22Rv1 (cell line): Measurements from ENCODE around the gene MARVELD3.

Experiments
- ZFX ChIP-seq: fragments of 450-650 bp; IDR thresholded peaks from 2 replicates; pipeline ENCODE4 v1.6.1; 2017; ENCODE audit warnings: antibody characterized with exemption, borderline replicate concordance
- TF ChIP-seq, protein P1 (sequence below): fragments of 450-650 bp; IDR thresholded peaks from 2 replicates; pipeline ENCODE4 v1.5.1; 2017; ENCODE audit warnings: mild to moderate bottlenecking

DNA sequence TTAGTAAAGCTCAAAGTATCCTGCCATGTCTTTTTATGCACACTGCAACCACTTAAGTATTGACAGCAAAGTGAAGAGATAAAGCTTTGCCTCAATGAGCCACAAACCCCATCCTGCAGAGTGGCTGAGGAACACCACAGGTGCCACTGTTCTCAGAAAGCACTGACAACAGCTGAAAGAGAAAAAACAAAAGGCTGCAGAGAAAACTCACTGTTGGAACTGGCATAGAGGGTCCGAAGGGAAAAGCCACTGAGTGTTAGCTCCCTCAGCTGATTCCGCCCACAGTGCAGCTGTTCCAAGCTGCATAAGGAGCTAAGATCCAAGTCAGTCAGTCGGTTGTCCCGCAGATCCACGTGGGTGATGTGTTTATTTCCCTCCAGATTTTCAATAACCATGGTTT lies 50.3 kb downstream of the MARVELD3 start:
- TF ChIP-seq, protein P1, sequence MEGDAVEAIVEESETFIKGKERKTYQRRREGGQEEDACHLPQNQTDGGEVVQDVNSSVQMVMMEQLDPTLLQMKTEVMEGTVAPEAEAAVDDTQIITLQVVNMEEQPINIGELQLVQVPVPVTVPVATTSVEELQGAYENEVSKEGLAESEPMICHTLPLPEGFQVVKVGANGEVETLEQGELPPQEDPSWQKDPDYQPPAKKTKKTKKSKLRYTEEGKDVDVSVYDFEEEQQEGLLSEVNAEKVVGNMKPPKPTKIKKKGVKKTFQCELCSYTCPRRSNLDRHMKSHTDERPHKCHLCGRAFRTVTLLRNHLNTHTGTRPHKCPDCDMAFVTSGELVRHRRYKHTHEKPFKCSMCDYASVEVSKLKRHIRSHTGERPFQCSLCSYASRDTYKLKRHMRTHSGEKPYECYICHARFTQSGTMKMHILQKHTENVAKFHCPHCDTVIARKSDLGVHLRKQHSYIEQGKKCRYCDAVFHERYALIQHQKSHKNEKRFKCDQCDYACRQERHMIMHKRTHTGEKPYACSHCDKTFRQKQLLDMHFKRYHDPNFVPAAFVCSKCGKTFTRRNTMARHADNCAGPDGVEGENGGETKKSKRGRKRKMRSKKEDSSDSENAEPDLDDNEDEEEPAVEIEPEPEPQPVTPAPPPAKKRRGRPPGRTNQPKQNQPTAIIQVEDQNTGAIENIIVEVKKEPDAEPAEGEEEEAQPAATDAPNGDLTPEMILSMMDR: no peak
- no peak for TF ChIP-seq ZFX
